DOHH2 (cell line): ENCODE measurements around the gene METTL2B.

Experiments used
- EZH2phosphoT487 ChIP-seq: fragments of 200-600 bp; sonication (generic); IDR thresholded peaks from 2 replicates; pipeline ENCODE4 v1.6.1; 2017; ENCODE audit warnings: borderline replicate concordance, mild to moderate bottlenecking, antibody characterized with exemption, low read length, moderate library complexity, mixed read lengths
- TF ChIP-seq, protein P1 (sequence below): fragments of 200-600 bp; sonication (generic); IDR thresholded peaks from one replicate; pipeline ENCODE4 v1.5.1; 2014; ENCODE audit warnings: antibody characterized with exemption, mild to moderate bottlenecking, low read depth, low read length; ENCODE audit not compliant: poor library complexity, severe bottlenecking

DNA sequence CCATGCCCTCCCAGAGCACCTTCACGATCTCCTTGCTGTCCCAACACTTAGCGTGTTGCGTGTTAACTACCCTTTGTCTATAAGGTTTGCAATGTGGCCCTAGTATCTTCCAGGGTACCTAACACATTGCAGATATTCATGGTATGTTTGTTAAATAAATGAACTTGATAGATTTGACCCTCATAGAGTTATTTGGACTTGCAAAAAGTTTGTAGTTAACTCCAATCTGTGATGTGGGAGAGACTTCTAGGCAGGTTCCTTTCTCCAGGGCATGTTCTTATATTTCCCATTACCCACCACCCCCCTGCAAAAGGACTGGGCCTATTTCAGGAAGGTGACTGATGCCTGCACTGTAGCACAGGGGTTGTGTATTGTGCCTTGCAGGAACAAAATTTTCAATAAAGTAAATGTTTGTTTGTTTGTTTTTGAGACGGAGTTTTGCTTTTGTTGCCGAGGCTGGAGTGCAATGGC lies 20.3 kb upstream of the METTL2B start:
- TF ChIP-seq EZH2phosphoT487 = no peak
- TF ChIP-seq, protein P1, sequence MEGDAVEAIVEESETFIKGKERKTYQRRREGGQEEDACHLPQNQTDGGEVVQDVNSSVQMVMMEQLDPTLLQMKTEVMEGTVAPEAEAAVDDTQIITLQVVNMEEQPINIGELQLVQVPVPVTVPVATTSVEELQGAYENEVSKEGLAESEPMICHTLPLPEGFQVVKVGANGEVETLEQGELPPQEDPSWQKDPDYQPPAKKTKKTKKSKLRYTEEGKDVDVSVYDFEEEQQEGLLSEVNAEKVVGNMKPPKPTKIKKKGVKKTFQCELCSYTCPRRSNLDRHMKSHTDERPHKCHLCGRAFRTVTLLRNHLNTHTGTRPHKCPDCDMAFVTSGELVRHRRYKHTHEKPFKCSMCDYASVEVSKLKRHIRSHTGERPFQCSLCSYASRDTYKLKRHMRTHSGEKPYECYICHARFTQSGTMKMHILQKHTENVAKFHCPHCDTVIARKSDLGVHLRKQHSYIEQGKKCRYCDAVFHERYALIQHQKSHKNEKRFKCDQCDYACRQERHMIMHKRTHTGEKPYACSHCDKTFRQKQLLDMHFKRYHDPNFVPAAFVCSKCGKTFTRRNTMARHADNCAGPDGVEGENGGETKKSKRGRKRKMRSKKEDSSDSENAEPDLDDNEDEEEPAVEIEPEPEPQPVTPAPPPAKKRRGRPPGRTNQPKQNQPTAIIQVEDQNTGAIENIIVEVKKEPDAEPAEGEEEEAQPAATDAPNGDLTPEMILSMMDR = no peak
